H1 (cell line): Measurements from ENCODE around the gene AQP12A. TPM values are rescaled to one million over a fixed set of nuclear protein-coding genes. Genes with fewer than 3 reads are reported as not detected.

ENCODE experiments used
- ASH2L ChIP-seq: fragments of 200-600, 300-600 bp; sonication (generic); IDR thresholded peaks from one replicate; pipeline ENCODE4 v1.7.1; 2017; ENCODE audit warnings: low read length
- CEBPB ChIP-seq: IDR thresholded peaks from 2 replicates; pipeline ENCODE4 v1.6.1; 2012; ENCODE audit warnings: low read depth, low read length
- EZH2 ChIP-seq: fragments of 200-600 bp; sonication (generic); IDR thresholded peaks from 2 replicates; pipeline ENCODE4 v1.7.1; 2012; ENCODE audit warnings: low read depth, mild to moderate bottlenecking, moderate library complexity, low read length, inconsistent platforms; ENCODE audit not compliant: severe bottlenecking
- JUND ChIP-seq: IDR thresholded peaks from 2 replicates; pipeline ENCODE4 v1.6.1; 2011; ENCODE audit warnings: mild to moderate bottlenecking, improper control_type of control experiment, low read length
- POLR2AphosphoS5 ChIP-seq: IDR thresholded peaks from 2 replicates; pipeline ENCODE4 v1.6.1; 2011; ENCODE audit warnings: low read depth, low read length
- SUZ12 ChIP-seq: fragments of 200-600 bp; sonication (generic); IDR thresholded peaks from 2 replicates; pipeline ENCODE4 v1.6.1; 2012; ENCODE audit warnings: mild to moderate bottlenecking, inconsistent platforms, low read length, moderate library complexity, mixed read lengths
- TEAD4 ChIP-seq: IDR thresholded peaks from 2 replicates; pipeline ENCODE4 v1.6.1; 2012; ENCODE audit warnings: low read depth, low read length, inconsistent platforms, mixed read lengths
- polyA plus RNA-seq, 7 experiments: library from polyadenylated mRNA; depleted of rRNA in 3 of 7; stranded (reverse) in 5 of 7; unstranded in 2 of 7; fragments of >200 nt in 5 of 7; fragments of 200-250 nt in 2 of 7; gene quantifications; 1 replicate in 5 of 7; 2 replicates in 1 of 7; 4 replicates in 1 of 7; pipeline versions ENCODE4 v1.2.1 to v1.2.3, GENCODE V29; 2011 to 2013; ENCODE audit warnings: missing spikeins in 2 of 7, mixed read lengths in 2 of 7
- total RNA-seq: library from RNA; stranded (reverse); fragmentation: NEBNext Ultra II Directional; extraction: Animal tissue kit (Norgen Biotek cat#: 25700); gene quantifications from 2 replicates; pipeline ENCODE4 v1.2.1, GENCODE V29; 2021

Gene AQP12A
- total and polyA plus RNA-seq, 2 of the 8 experiments (the other 6 are each of a cell fraction or from before 2014, with no cell fraction given) = not detected

DNA sequence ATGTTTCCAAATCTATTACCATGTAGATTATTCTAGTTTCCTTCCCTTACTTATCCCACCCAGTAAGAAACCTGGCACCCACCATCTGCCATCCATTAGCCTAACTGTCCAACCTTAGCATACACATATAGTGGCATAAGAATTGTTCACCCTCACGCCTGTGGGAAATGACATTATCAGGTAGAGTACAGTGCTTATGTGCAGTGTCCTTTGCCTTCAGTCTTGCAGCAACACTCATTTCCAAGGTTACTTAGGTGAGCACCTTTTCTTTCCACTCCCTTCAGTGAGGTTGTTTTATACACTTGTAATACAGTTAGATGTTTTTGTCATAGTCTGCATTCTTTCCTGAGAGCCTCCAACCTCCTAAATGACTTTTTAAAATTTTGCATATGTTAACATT, 27.0 kb upstream of the AQP12A start (continued):
- TF ChIP-seq POLR2AphosphoS5 (no peak), TEAD4 (no peak), EZH2 (no peak), JUND (no peak), CEBPB (no peak), SUZ12 (no peak), ASH2L (no peak)
